B cell (primary cell): ENCODE results near the gene CAPS. TPM values are rescaled to one million over a fixed set of nuclear protein-coding genes. Genes with fewer than 3 reads are reported as not detected.

Experiments
- ATAC-seq: fragments of 200-7000 bp; cut with Tn5 transposase; one replicate; pipeline ENCODE4 v1.10.0; 2021; ENCODE audit warnings: low read depth, mild to moderate bottlenecking, moderate number of reproducible peaks, moderate library complexity
- CTCF ChIA-PET: fragments of 350-600 bp; sonication (Branson Sonifier 250); formaldehyde crosslinking; loops from one replicate; lab custom pipeline; 2021; ENCODE audit warnings: antibody characterized with exemption, inconsistent platforms; lab: Charles Lee
- POLR2A ChIA-PET: fragments of 350-600 bp; sonication (Branson Sonifier 250); formaldehyde crosslinking; loops from one replicate; lab custom pipeline; 2021; ENCODE audit warnings: antibody characterized with exemption; lab: Charles Lee
- DNase-seq: peaks from one replicate; pipeline ENCODE4 v3.0.0; 2013
- H2AFZ ChIP-seq: 2 replicates; pipeline ENCODE4 v1.6.1; 2012; ENCODE audit warnings: mild to moderate bottlenecking, low read depth, low read length; ENCODE audit not compliant: insufficient read depth, poor library complexity, severe bottlenecking
- H3K27ac ChIP-seq, 2 donors: 1 replicate in 1 of 2; 2 replicates in 1 of 2; pipeline ENCODE4 v1.5.1; 2012 to 2013; ENCODE audit warnings: low read length in 2 of 2, mild to moderate bottlenecking in 2 of 2, moderate library complexity in 1 of 2
- H3K27me3 ChIP-seq, 4 experiments: fragments of 200-600 bp in 1 of 4; sonication (generic) in 1 of 4; replicated peaks in 1 of 4; 1 replicate in 2 of 4; 2 replicates in 2 of 4; pipeline versions ENCODE4 v1.6.1 to v1.7.0; 2013 to 2016; ENCODE audit warnings: low read length in 3 of 4, mild to moderate bottlenecking in 2 of 4, mixed read lengths in 1 of 4, moderate library complexity in 1 of 4; ENCODE audit not compliant: insufficient read depth in 4 of 4, control insufficient read depth in 3 of 4; ENCODE audit errors: control extremely low read depth in 1 of 4
- H3K36me3 ChIP-seq, 2 experiments: replicated peaks in 1 of 2; 1 replicate in 1 of 2; 2 replicates in 1 of 2; pipeline versions ENCODE4 v1.6.1 to v1.7.1; 2013; ENCODE audit warnings: low read length in 1 of 2; ENCODE audit not compliant: insufficient read depth in 2 of 2, control insufficient read depth in 1 of 2; ENCODE audit errors: control extremely low read depth in 1 of 2, extremely low read depth in 1 of 2
- H3K4me1 ChIP-seq, 2 donors: fragments of 200-600 bp in 1 of 2; sonication (generic) in 1 of 2; 1 replicate in 1 of 2; 2 replicates in 1 of 2; pipeline versions ENCODE4 v1.5.1 to v1.6.1; 2013 to 2017; ENCODE audit warnings: low read length in 2 of 2; ENCODE audit not compliant: control insufficient read depth in 2 of 2, insufficient read depth in 2 of 2
- H3K4me2 ChIP-seq: replicated peaks from 2 replicates; pipeline ENCODE3; 2012; ENCODE audit warnings: mild to moderate bottlenecking, low read depth, low read length; ENCODE audit not compliant: poor library complexity, severe bottlenecking
- H3K4me3 ChIP-seq, 5 experiments: fragments of 200-600 bp in 1 of 5; sonication (generic) in 1 of 5; 1 replicate in 3 of 5; 2 replicates in 2 of 5; pipeline versions ENCODE4 v1.5.1 to v1.7.0; 2011 to 2016; ENCODE audit warnings: low read length in 4 of 5, mild to moderate bottlenecking in 4 of 5, low read depth in 2 of 5, control low read depth in 1 of 5, moderate library complexity in 1 of 5; ENCODE audit not compliant: insufficient read depth in 1 of 5; ENCODE audit errors: control extremely low read depth in 1 of 5, extremely low read depth in 1 of 5
- H3K79me2 ChIP-seq: fragments of 200-600 bp; sonication (generic); one replicate; pipeline ENCODE4 v1.6.0; 2016; ENCODE audit warnings: low read length; ENCODE audit not compliant: control insufficient read depth, insufficient read depth
- H3K9ac ChIP-seq: fragments of 200-600 bp; sonication (generic); 2 replicates; pipeline ENCODE4 v1.6.1; 2017; ENCODE audit warnings: mild to moderate bottlenecking, low read length, moderate library complexity
- H3K9me3 ChIP-seq, 3 donors: one replicate each; pipeline versions ENCODE4 v1.6.1 to v1.7.1; 2013; ENCODE audit warnings: low read length in 2 of 3; ENCODE audit not compliant: control insufficient read depth in 2 of 3, insufficient read depth in 1 of 3; ENCODE audit errors: control extremely low read depth in 1 of 3
- H4K20me1 ChIP-seq: 2 replicates; pipeline ENCODE4 v1.6.0; 2012; ENCODE audit warnings: mild to moderate bottlenecking, low read length; ENCODE audit not compliant: insufficient read depth, control insufficient read depth, poor library complexity, severe bottlenecking
- H3K27ac Mint-ChIP-seq: one replicate; pipeline ENCODE4 v1.8.0; 2021; ENCODE audit warnings: mixed read lengths
- H3K27me3 Mint-ChIP-seq: one replicate; pipeline ENCODE4 v1.8.0; 2021; ENCODE audit warnings: mixed read lengths
- H3K4me1 Mint-ChIP-seq: one replicate; pipeline ENCODE4 v1.8.0; 2021; ENCODE audit warnings: mixed read lengths
- H3K4me3 Mint-ChIP-seq: one replicate; pipeline ENCODE4 v1.8.0; 2021; ENCODE audit warnings: mixed read lengths
- H3K9me3 Mint-ChIP-seq: one replicate; pipeline ENCODE4 v1.8.0; 2022; ENCODE audit warnings: mixed read lengths; ENCODE audit not compliant: insufficient read depth
- EZH2 ChIP-seq: IDR thresholded peaks from 2 replicates; pipeline ENCODE4 v1.6.1; 2012; ENCODE audit warnings: borderline replicate concordance, low read depth, mild to moderate bottlenecking, moderate library complexity, low read length; ENCODE audit not compliant: insufficient read depth, poor library complexity, severe bottlenecking
- WGBS: methylation state at CpG from one replicate; pipeline ENCODE4 v1.1.5; 2013; ENCODE audit warnings: missing lambda C conversion rate; ENCODE audit not compliant: insufficient coverage; 5-methylcytosine and 5-hydroxymethylcytosine counted together
- intact Hi-C: fragments of 100-400 bp; cut with micrococcal nuclease; formaldehyde crosslinking; loops from one replicate; pipeline ENCODE4 v1.10.0; 2022
- polyA plus RNA-seq: library from polyadenylated mRNA; depleted of rRNA; stranded (reverse); fragments of >200 nt; gene quantifications from 2 replicates; pipeline ENCODE4 v1.2.3, GENCODE V29; 2012
- total RNA-seq, 2 donors: library from RNA; stranded (reverse); fragments of 120-200 nt in 1 of 2; gene quantifications; 1 replicate in 1 of 2; 2 replicates in 1 of 2; pipeline versions ENCODE4 v1.2.3 to v1.2.4, GENCODE V29; 2013 to 2022
- TF ChIP-seq, protein P1 (sequence below): fragments of 200-600 bp; IDR thresholded peaks from one replicate; pipeline ENCODE4 v1.8.0; 2022; ENCODE audit warnings: antibody characterized with exemption, mild to moderate bottlenecking

CAPS gene
- total and polyA plus RNA-seq, 2 donors (not counting 1 experiment from before 2014, with no cell fraction given): 40.0 to 65.7 TPM

DNA sequence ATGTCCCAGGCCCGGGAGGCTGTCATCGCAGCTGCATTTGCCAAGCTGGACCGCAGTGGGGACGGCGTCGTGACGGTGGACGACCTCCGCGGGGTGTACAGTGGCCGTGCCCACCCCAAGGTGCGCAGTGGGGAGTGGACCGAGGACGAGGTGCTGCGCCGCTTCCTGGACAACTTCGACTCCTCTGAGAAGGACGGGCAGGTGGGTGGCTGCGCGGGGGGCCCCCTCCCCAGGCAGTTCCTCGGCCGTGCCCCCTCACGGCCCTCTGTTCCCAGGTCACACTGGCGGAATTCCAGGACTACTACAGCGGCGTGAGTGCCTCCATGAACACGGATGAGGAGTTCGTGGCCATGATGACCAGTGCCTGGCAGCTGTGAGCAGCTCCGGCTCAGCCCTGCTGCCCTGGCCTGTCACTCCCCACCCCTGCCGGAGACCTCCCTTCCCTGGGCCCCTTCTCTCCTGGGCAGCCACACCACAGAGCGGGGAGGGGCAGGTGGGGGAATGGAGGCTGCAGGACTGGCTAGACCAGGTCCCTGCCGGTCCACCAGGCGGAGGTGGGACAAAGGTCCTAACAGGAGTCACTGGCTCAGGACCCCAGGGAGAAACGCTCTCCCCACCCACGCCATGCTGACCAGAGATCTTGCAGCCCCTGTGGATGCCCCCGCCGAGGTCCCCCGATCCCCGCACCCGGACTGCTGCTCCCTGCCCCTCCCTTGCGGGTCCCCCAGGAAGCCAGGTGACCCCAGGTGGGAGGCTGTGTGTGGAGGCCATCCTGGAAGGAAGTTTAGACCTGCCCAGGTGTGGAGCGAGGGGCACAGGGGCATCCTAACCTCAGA is 1.1 kb downstream of the CAPS start:
- H3K4me1 Mint-ChIP-seq: no peaks in the 10 kb centered on the region
- 96% methylated on average over 32 of the region's 42 CpGs for WGBS

DNA sequence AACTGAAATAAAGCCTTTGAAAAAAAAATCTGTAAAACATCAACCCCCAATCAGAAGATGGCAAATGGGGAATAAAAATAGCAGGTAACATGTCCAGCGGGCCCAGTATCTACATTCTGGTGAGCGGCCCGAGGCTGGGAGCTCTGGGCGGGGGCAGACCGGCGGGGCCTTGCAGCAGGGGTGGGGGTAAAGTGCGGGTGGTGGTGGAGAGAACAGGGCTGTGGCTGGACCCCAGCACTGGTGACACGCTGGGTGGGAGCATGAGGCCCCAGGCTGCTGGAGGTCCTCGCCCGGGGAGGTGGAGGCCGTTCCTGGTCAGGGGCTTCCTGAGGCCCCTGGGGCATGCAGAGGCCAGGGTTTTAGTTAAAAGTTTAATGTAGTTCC is 1.7 kb downstream of the CAPS start:
- no peak overlapping the region for H2AFZ ChIP-seq
- H3K4me2 ChIP-seq: no peak overlapping the region
- no peak overlapping the region for H3K4me3 ChIP-seq
- no peak overlapping the region for H3K27ac ChIP-seq
- peaks cover 0 to 46% of the 10 kb centered on the region in 2 experiments for H3K36me3 ChIP-seq
- no peaks in the 10 kb centered on the region for H3K27me3 ChIP-seq
- ATAC-seq (no peak), DNase-seq (no peak)
- Mint-ChIP-seq H3K27me3 (no peaks in the 10 kb centered on the region), H3K27ac (no peak overlapping the region), H3K4me1 (no peaks in the 10 kb centered on the region), H3K9me3 (no peaks in the 10 kb centered on the region), H3K4me3 (no peak overlapping the region)
- ChIA-PET POLR2A (no interaction called here), CTCF (no interaction called here)
- H3K9me3 ChIP-seq: peaks cover 0 to 3% (median 0%) of the 10 kb centered on the region in 3 donors
- peaks cover 6% of the 10 kb centered on the region for H4K20me1 ChIP-seq
- intact Hi-C loops: no loop called here
- no peaks in the 10 kb centered on the region for H3K79me2 ChIP-seq
- 95% methylated on average over 6 of the region's 11 CpGs for WGBS
- TF ChIP-seq, protein P1, sequence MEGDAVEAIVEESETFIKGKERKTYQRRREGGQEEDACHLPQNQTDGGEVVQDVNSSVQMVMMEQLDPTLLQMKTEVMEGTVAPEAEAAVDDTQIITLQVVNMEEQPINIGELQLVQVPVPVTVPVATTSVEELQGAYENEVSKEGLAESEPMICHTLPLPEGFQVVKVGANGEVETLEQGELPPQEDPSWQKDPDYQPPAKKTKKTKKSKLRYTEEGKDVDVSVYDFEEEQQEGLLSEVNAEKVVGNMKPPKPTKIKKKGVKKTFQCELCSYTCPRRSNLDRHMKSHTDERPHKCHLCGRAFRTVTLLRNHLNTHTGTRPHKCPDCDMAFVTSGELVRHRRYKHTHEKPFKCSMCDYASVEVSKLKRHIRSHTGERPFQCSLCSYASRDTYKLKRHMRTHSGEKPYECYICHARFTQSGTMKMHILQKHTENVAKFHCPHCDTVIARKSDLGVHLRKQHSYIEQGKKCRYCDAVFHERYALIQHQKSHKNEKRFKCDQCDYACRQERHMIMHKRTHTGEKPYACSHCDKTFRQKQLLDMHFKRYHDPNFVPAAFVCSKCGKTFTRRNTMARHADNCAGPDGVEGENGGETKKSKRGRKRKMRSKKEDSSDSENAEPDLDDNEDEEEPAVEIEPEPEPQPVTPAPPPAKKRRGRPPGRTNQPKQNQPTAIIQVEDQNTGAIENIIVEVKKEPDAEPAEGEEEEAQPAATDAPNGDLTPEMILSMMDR: no peak
- TF ChIP-seq EZH2: no peak
- no peaks in the 10 kb centered on the region for H3K4me1 ChIP-seq
- no peak overlapping the region for H3K9ac ChIP-seq

More for the DNA sequence above, 1.1 kb downstream of the CAPS start:
- no peak overlapping the region for H3K4me3 ChIP-seq
- ATAC-seq: no peak
- no peak for DNase-seq
- TF ChIP-seq, protein P1: no peak
- TF ChIP-seq EZH2: no peak
- Mint-ChIP-seq H3K27me3 (no peaks in the 10 kb centered on the region), H3K9me3 (no peaks in the 10 kb centered on the region), H3K27ac (no peak overlapping the region), H3K4me3 (no peak overlapping the region)
- H3K79me2 ChIP-seq: no peaks in the 10 kb centered on the region
- H3K9me3 ChIP-seq: peaks cover 0 to 3% (median 0%) of the 10 kb centered on the region in 3 donors
- ChIA-PET CTCF (no interaction called here), POLR2A (no interaction called here)
- peaks cover 6% of the 10 kb centered on the region for H4K20me1 ChIP-seq
- no peak overlapping the region for H3K4me2 ChIP-seq
- peaks cover 0 to 46% of the 10 kb centered on the region in 2 experiments for H3K36me3 ChIP-seq
- intact Hi-C loops: no loop called here
- no peaks in the 10 kb centered on the region for H3K4me1 ChIP-seq
- H3K9ac ChIP-seq: no peak overlapping the region
- no peaks in the 10 kb centered on the region for H3K27me3 ChIP-seq
- H2AFZ ChIP-seq: no peak overlapping the region
- no peak overlapping the region for H3K27ac ChIP-seq
